Measurements from ENCODE around the gene NTM.

Gene NTM

GRCh38 chr11:131373095-131373725 lies 2.8 kb downstream of the NTM start:
- no peak for DNase-seq (ENCODE audit: low read depth)

GRCh38 chr11:131373756-131374155 lies 3.3 kb downstream of the NTM start:
- no peak for DNase-seq (ENCODE audit: low read depth)

GRCh38 chr11:131375421-131375820 lies 5.0 kb downstream of the NTM start:
- no peak for DNase-seq (ENCODE audit: low read depth)

GRCh38 chr11:131375915-131376314 lies 5.5 kb downstream of the NTM start:
- no peak for DNase-seq (ENCODE audit: low read depth)

- no peak for DNase-seq (ENCODE audit: low read depth)
Measured at GRCh38 chr11:131378931-131379330, 8.5 kb downstream of the NTM start.

GRCh38 chr11:131385763-131386390 lies 15.5 kb downstream of the NTM start:
- DNase-seq (ENCODE audit: low read depth) = no peak

- no peak for DNase-seq (ENCODE audit: low read depth)
Measured at GRCh38 chr11:131386408-131386807, 16.0 kb downstream of the NTM start.

GRCh38 chr11:131388030-131388429 lies 17.6 kb downstream of the NTM start:
- DNase-seq (ENCODE audit: low read depth) = no peak

GRCh38 chr11:131389582-131389981 lies 19.2 kb downstream of the NTM start:
- no peak for DNase-seq (ENCODE audit: low read depth)

GRCh38 chr11:131391176-131391575 lies 20.8 kb downstream of the NTM start:
- no peak for DNase-seq (ENCODE audit: low read depth)

GRCh38 chr11:131392528-131393255 lies 22.3 kb downstream of the NTM start:
- DNase-seq (ENCODE audit: low read depth) = no peak

GRCh38 chr11:131393691-131394090 lies 23.3 kb downstream of the NTM start:
- no peak for DNase-seq (ENCODE audit: low read depth)

GRCh38 chr11:131397675-131398074 lies 27.3 kb downstream of the NTM start:
- no peak for DNase-seq (ENCODE audit: low read depth)

GRCh38 chr11:131402040-131402439 lies 31.6 kb downstream of the NTM start:
- DNase-seq (ENCODE audit: low read depth) = no peak

- DNase-seq (ENCODE audit: low read depth) = no peak
Measured at GRCh38 chr11:131404010-131404409, 33.6 kb downstream of the NTM start.

GRCh38 chr11:131408025-131408640 lies 37.7 kb downstream of the NTM start:
- DNase-seq (ENCODE audit: low read depth) = no peak

GRCh38 chr11:131409345-131409744 lies 38.9 kb downstream of the NTM start:
- DNase-seq (ENCODE audit: low read depth) = no peak

GRCh38 chr11:131411636-131412035 lies 41.2 kb downstream of the NTM start:
- DNase-seq (ENCODE audit: low read depth) = no peak

- DNase-seq (ENCODE audit: low read depth) = no peak
Measured at GRCh38 chr11:131412061-131412460, 41.6 kb downstream of the NTM start.

- no peak for DNase-seq (ENCODE audit: low read depth)
Measured at GRCh38 chr11:131413217-131413616, 42.8 kb downstream of the NTM start.

- DNase-seq (ENCODE audit: low read depth) = no peak
Measured at GRCh38 chr11:131418189-131418588, 47.8 kb downstream of the NTM start.

GRCh38 chr11:131421066-131421855 lies 50.8 kb downstream of the NTM start:
- DNase-seq (ENCODE audit: low read depth) = no peak

Data from stimulated activated CD8-positive, alpha-beta memory T cell treated with anti-CD3 and anti-CD28 coated beads, Interleukin-15, amount 100 ng/mL, for 24 hours (primary cell).